Umbilical cord (tissue), 2 donors: Measurements from ENCODE around the gene RPS24. TPM values are rescaled to one million over a fixed set of nuclear protein-coding genes. Genes with fewer than 3 reads are reported as not detected.
A peak's percentile ranks its signal among the peaks of the same experiment; 100 is the strongest.

ENCODE experiments used
- DNase-seq: peaks from one replicate; pipeline ENCODE4 v3.0.0-alpha.2; 2015; ENCODE audit warnings: low spot score
- total RNA-seq: library from RNA; depleted of rRNA; stranded (reverse); fragments of >200 nt; gene quantifications from one replicate; pipeline ENCODE4 v1.2.3, GENCODE V29; 2014; ENCODE audit warnings: low replicate concordance; ENCODE audit not compliant: insufficient read depth

Gene RPS24
- total RNA-seq, 1 donor from 2014 or later = 3,243 TPM

- no peak for DNase-seq
Measured at GRCh38 chr10:78025685-78026364, 7.8 kb upstream of the RPS24 start.

DNA sequence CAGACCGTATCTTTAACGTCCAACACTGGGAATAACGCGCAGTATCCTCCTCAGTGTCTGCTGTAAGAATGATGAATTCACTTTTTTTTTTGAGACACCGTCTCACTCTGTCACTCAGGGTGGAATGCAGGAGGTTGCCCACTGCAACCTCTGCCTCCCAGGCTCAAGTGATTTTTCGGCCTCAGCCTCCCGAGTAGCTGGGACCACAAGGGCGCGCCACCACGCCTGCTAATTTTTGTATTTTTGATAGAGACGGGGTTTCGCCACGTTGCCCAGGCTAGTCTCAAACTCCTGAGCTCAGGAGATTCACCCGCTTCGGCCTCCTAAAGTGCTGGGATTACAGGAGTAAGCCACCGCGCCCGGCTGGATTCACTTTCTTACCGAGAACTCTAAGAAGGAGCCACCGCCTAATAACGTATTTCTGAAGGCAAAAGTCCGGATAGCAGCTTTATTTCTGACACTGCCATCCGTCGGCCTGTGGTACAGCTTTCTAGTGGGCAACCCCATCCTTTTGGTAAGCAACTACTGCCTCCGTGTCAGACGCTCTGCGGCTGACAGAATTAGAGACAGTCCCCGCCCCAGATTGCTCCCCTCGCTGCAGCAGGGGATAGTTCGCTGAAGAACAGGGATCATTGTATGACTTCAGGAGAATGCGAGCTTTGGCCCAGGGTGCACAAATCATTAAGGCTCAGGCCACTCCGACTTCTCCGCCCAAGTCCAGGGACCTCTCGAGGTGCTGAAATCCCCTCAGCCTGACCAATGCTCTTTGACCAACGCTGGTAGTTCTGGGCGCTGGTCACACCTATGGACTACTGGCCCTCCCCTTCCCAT, 5.0 kb upstream of the RPS24 start:
- no peak for DNase-seq

DNA sequence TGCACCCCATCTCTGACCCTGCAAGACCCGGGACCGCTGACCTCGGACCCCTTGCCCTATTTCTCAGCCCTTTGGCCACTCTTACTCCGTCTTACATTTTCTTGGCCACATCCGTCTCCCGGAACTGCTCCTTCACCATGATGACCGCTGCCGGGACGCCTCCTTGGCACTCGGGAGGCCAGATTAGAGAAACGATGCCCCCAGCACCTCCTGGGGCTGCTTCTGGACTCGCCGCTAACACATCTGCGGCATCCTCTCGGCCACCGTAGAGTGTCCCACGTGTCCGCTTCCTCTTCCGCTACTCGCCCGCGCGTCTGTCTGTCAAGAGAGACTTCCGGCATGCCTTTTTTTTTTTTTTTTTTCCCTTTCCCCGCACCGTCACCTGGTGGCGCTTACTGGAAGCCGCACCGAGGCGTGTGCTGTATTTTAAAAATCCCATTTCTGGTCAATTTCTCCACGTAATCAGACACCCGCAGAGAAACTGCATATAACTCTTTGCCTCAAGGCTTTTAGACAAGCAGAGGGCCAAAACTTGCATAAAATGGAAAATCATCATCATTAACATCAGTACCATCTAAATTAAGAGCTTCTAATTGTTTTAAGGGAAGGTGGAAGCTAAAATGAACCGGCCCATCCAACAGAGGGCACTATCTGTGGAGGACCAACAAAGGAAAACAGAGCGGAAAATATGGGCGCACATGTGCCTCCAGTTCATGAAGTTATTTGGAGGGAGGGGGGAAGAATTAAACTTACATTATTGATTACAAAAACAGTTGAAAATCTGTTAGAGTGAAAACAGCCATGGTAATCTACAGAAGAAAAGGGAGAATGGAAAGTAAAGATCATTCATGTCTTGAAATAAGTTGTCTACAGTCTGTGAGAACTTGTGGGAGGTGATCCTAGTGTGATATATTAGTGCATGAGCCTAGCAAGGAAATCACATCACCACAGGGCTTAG, 4.1 kb upstream of the RPS24 start, which contains the start of gene POLR3A:
TSS of gene POLR3A (minus strand) at position 247 of the 958 bp plus-strand sequence. CDS start at position 139, 108 bp downstream.
- peak; percentile 98 for DNase-seq

- no peak for DNase-seq
Measured at GRCh38 chr10:78033387-78033636, 351 bp upstream of the RPS24 start.

DNA sequence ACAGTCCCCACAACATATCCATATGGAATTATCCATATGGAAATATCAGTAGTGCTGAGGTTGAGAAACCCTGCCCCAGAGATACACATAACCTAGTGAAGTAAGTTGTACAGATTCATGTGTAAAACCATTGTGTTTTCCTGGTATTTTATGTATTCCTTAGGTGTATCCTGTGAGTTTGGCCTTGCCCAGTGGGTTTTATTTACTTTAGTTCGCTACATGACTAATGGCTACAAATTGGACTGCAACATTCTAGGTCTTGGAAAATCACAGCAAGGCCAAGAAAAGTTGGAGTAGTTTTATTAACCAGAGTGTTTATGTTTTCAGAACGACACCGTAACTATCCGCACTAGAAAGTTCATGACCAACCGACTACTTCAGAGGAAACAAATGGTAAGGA, 1.4 kb downstream of the RPS24 start:
- no peak for DNase-seq

- DNase-seq = no peak
Measured at GRCh38 chr10:78035437-78035836, 1.8 kb downstream of the RPS24 start.

DNA sequence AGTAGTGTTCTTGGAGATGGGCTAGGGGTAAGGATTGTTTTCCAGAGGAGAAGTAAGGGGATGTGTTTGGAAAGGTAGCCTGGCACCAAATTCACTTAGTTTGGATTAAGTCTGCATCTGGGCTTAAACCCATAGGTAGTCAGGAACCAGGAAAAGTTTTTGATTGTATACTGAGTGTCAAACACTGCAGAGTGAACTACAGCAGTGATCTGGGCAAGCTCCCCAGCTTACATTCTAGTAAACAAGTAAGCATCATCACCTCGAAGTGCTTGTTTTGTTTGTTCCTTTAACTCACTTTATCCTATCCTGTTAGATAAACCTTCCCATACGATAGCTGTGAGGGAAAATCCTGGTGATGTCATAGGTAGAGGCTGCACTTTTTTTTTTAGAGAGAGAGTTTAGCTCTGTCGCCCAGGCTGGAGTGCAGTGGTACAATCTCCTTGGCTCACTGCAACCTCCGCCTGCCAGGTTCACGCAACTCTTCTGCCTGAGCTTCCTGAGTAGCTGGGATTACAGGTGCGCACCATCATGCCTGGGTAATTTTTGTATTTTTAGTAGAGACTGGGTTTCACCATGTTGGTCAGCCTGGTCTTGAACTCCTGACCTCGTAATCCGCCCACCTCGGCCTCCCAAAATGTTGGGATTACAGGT, 2.4 kb downstream of the RPS24 start:
- DNase-seq = no peak

DNA sequence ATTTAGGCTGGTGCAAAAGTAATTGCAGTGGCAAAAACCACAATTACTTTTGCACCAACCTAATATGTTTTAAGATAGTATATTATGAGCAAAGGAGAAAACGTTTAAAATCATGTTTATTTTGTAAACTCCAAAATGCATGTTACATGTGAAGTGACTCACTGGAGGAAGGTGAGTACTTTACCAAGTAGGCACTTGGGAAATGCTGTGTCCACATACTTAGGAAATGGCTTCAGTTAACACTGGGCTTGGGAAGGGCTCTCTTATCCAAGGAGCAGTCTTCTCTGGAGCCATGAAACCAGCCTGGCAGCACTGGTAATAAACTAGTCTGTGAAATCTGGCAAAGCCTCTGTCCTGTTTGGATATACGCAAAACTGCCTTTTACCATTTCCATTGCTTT, 4.4 kb downstream of the RPS24 start:
- DNase-seq = no peak

DNA sequence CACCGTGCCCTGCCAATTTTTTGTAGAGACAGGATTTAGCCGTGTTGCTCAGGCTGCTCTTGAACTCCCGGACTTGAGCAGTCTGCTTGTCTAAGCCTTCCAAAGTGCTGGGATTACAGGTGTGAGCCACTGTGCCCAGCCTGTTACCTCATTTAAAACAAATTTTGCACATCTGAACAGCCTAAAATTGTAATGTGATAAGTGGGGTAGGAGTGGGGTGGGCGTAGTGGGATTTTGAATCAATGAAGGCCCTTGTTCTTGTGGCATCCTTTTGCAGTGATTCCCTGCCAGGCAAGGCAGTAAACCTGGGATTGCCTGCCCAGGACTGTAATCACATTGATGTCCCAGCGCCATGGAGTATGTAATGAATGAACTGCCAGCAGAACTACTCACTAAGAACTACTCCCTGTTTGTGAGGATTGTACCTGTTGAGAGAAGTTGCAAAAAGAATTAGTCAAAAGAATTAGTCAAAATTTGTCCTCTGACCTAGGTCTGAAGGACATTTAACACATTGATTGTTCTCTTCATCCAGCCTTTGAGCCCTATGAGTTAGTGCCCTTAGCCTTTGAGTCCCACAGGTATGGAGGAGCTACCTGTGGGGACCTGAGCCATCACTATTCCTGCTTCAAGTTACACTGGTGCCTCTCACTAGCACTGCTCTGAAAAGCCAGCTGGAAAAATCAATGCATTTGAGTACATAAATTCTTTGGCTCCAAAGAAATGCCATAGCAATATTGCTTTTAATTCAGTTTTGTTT, 5.3 kb downstream of the RPS24 start:
- no peak for DNase-seq

- DNase-seq = no peak
Measured at GRCh38 chr10:78039743-78040142, 6.1 kb downstream of the RPS24 start.

GRCh38 chr10:78041170-78042057, 7.8 kb downstream of the RPS24 start:
- no peak for DNase-seq

DNA sequence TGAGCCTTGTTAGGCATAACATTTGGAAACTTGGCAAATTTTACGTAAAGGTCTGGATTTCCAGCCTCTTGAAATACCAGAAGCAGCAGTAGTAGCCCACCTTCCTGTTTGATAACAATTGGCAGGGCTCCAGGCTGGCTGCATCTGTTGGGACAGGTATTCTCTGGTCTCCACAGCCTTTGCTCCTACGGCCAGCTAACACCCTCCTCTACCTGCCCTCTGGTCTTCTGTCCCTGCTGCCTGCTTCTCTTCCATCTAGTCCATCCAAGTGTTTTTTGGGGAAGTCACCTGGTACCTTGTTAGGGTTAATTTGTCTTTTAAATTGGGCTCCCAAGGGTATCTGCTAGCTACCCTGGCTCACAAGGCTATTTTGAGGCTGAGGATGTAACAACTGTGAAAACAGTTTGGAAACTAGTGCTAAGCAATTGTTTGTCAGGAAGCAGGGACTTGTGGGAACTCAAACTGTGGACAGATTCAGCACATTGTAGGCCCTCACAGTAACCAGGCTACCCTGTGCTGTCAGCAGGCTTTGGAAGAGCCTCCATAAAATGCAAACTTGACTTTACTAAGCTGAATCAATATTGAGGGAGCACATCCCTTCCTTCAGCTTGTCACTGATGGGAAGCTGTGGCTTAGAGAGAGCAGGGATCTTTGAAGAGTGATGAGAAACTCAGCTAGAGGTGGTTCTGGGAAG, 8.5 kb downstream of the RPS24 start:
- DNase-seq = no peak

DNA sequence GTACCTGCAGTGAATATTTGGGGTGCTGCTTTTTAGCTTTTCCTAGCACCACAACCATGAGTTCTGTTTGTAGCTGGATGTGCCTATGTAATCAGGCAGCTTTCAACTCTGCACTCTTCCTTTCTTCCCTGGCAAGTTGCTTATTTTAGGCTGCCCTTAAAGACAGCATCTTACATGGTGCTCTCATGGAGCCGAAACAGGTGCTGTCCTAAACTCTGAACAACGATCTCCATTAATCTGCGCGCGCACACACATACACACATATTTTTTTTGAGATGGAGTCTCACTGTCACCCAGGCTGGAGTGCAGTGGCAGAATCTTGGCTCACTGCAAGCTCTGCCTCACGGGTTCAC, 9.1 kb downstream of the RPS24 start:
- no peak for DNase-seq

GRCh38 chr10:78044179-78044578, 10.5 kb downstream of the RPS24 start:
- no peak for DNase-seq

GRCh38 chr10:78044699-78045098, 11.0 kb downstream of the RPS24 start:
- peak; percentile 44 for DNase-seq

- no peak for DNase-seq
Measured at GRCh38 chr10:78045237-78045636, 11.6 kb downstream of the RPS24 start.

DNA sequence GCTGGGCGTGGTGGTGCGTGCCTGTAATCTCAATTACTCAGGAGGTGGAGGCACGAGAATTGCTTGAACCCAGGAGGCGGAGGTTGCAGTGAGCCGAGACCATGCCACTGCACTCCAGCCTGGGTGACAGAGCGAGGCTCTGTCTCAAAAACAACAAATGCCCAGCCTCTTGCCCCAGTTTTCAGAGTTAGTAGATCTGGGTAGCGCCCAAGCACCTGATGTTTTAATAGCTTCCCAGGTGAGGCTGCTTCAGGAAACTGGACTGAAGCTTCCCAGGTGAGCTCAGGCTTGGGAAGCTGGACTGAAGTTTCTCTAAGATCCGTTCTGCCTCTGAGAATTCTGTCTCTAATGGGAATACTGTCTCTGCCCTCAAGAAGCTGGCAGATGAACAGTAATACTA, 12.2 kb downstream of the RPS24 start:
- DNase-seq = no peak

DNA sequence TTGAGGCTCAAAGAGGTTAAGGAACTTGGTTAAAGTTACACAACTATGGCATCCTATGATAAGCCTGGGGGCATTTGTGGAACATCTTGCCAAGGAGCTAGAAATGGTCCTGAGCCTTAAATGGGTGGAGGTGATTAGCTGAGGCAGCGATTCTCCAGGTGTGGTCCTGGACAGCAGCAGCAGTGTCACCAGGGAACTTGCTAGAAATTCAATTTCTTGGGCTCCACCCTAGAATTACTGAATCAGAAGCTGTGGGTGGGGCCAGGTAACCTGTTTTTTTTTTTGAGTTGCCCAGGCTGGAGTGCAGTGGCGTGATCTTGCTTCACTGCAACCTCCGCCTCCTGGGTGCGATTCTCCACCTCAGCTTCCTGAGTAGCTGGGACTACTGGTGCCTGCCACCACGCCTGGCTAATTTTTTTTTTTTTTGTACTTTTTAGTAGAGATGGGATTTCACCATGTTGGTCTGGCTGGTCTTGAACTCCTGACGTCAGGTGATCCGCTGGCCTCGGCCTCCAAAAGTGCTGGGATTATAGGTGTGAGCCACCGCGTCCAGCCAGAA, 13.1 kb downstream of the RPS24 start:
- no peak for DNase-seq

GRCh38 chr10:78047314-78047891, 13.7 kb downstream of the RPS24 start:
- DNase-seq = peak; percentile 92
